ENCODE results near the gene CSTA. TPM values are rescaled to one million over a fixed set of nuclear protein-coding genes. Genes with fewer than 3 reads are reported as not detected.

Gene CSTA
- polyA plus RNA-seq, 1 donor from 2014 or later = not detected

DNA sequence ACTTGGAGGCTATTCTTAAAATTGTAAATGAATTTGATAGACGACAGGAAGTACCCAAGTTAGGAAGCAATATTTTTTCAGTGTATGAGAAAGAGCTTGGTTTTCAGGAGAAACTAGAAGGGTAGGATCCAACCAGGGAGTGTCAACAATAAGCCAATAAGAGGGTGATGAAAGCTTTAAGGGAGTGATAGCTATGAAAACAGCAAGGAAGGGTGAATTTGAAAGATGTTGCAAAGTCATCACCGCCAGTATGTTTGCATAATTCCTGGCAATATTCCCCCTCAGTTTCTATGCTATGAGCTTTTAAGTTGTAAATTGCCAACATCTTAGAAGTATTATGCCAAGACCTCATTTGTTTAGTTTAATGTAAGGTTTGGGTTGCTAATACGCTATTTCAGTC, 11.8 kb upstream of the CSTA start:
- Histone ChIP-seq H3K27me3 (ENCODE audit: insufficient read depth, low read depth, low read length) (no peaks in the 10 kb centered on the region), H3F3A (ENCODE audit: insufficient read depth, low read length, poor library complexity, severe bottlenecking) (no peaks in the 10 kb centered on the region), H4K20me1 (ENCODE audit: insufficient read depth) (no peaks in the 10 kb centered on the region), H3K9me2 (ENCODE audit: insufficient read depth, low read length) (no peaks in the 10 kb centered on the region), H3K79me2 (replicated peaks; ENCODE audit: insufficient read depth, low read length) (no peaks in the 10 kb centered on the region), H3K4me2 (ENCODE audit: low read length) (no peak overlapping the region), H3K36me3 (ENCODE audit: insufficient read depth, low read length) (no peaks in the 10 kb centered on the region), H3K27ac (ENCODE audit: low read length) (no peak overlapping the region), H3K4me3 (ENCODE audit: low read length) (no peak overlapping the region), H3K9me3 (ENCODE audit: low read length) (no peaks in the 10 kb centered on the region), H2AFZ (ENCODE audit: low read depth, low read length) (no peak overlapping the region), H3K9ac (ENCODE audit: low read length) (no peak overlapping the region)
- no peak for TF ChIP-seq RAD21 (conservative IDR thresholded peaks at IDR 0.05)
- TF ChIP-seq MXI1 (conservative IDR thresholded peaks at IDR 0.05; ENCODE audit: poor library complexity, severe bottlenecking) = no peak
- no peak for TF ChIP-seq EP300 (conservative IDR thresholded peaks at IDR 0.05; ENCODE audit: poor library complexity, severe bottlenecking)
- no peak for TF ChIP-seq EZH2 (IDR thresholded peaks at IDR 0.05; ENCODE audit: borderline replicate concordance, insufficient read depth, low read length, poor library complexity, severe bottlenecking)
- no peak for TF ChIP-seq POLR2AphosphoS5 (IDR thresholded peaks at IDR 0.05)
- TF ChIP-seq SMC3 (conservative IDR thresholded peaks at IDR 0.05; ENCODE audit: poor library complexity) = no peak
- no peak for TF ChIP-seq REST (IDR thresholded peaks at IDR 0.05; ENCODE audit: borderline replicate concordance)
- TF ChIP-seq TAF1 (IDR thresholded peaks at IDR 0.05; ENCODE audit: low read depth) = no peak
- no peak for TF ChIP-seq CTCF (IDR thresholded peaks at IDR 0.05; ENCODE audit: poor library complexity, severe bottlenecking)

DNA sequence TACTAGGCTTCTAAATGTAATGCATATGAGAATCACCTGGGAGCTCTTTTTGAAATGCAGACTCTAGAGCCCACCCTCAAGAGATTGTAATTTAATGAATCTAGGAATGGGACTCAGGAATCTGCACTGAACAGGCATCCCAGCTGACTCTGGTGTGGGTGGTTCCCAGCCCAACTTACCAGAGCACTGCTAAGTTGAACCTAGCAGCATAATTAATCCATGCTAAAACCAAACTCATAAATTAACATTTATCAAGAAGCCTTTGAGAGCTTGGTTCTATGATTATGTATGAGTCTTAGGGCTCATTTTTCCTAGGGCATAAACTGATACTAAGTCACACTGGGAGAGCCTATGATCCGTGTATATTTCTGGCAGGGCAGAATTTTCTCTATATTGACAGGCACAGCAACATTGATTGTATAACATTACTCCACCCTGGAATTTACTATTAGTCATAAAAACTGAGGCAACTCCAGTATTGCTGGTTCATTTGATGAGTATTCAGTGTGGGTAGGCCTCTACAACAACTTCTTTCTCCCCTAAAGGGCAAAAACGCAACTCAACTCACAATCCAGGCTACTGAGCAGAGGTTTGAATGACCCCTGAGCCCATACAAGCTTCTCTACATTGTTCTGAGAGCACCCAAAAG, 10.7 kb upstream of the CSTA start:
- no peaks in the 10 kb centered on the region for H3K27me3 ChIP-seq (ENCODE audit: insufficient read depth, low read depth, low read length)
- H3K27ac ChIP-seq (ENCODE audit: low read length) = no peak overlapping the region
- H3K4me2 ChIP-seq (ENCODE audit: low read length) = no peak overlapping the region
- no peak overlapping the region for H2AFZ ChIP-seq (ENCODE audit: low read depth, low read length)
- TF ChIP-seq TAF1 (IDR thresholded peaks at IDR 0.05; ENCODE audit: low read depth) = no peak
- no peak for TF ChIP-seq MXI1 (conservative IDR thresholded peaks at IDR 0.05; ENCODE audit: poor library complexity, severe bottlenecking)
- TF ChIP-seq CTCF (IDR thresholded peaks at IDR 0.05; ENCODE audit: poor library complexity, severe bottlenecking) = no peak
- no peak for TF ChIP-seq RAD21 (conservative IDR thresholded peaks at IDR 0.05)
- no peak for TF ChIP-seq POLR2AphosphoS5 (IDR thresholded peaks at IDR 0.05)
- TF ChIP-seq REST (IDR thresholded peaks at IDR 0.05; ENCODE audit: borderline replicate concordance) = no peak
- TF ChIP-seq SMC3 (conservative IDR thresholded peaks at IDR 0.05; ENCODE audit: poor library complexity) = no peak
- H3K9me3 ChIP-seq (ENCODE audit: low read length) = no peaks in the 10 kb centered on the region
- H3K9me2 ChIP-seq (ENCODE audit: insufficient read depth, low read length) = no peaks in the 10 kb centered on the region
- no peaks in the 10 kb centered on the region for H3K79me2 ChIP-seq (replicated peaks; ENCODE audit: insufficient read depth, low read length)
- H3F3A ChIP-seq (ENCODE audit: insufficient read depth, low read length, poor library complexity, severe bottlenecking) = no peaks in the 10 kb centered on the region
- no peaks in the 10 kb centered on the region for H3K36me3 ChIP-seq (ENCODE audit: insufficient read depth, low read length)
- H3K4me3 ChIP-seq (ENCODE audit: low read length) = no peak overlapping the region
- H4K20me1 ChIP-seq (ENCODE audit: insufficient read depth) = no peaks in the 10 kb centered on the region
- no peak overlapping the region for H3K9ac ChIP-seq (ENCODE audit: low read length)
